Thoracic aorta (tissue), 2 donors: ENCODE results near the gene POM121L2. TPM values are rescaled to one million over a fixed set of nuclear protein-coding genes. Genes with fewer than 3 reads are reported as not detected.

Source experiments
- ATAC-seq: fragments of 150-250 bp; one replicate; pipeline ENCODE4 v1.8.0; 2017; ENCODE audit warnings: low read depth; ENCODE audit not compliant: insufficient number of reproducible peaks, low FRiP score
- DNase-seq: peaks from one replicate; pipeline ENCODE4 v3.0.0-alpha.2; 2020; ENCODE audit warnings: low spot score
- H3K27ac ChIP-seq, 2 donors: fragments of 200-600 bp; sonication (generic); 1 replicate in 1 of 2; 2 replicates in 1 of 2; pipeline ENCODE4 v1.5.1; 2016; ENCODE audit warnings: mild to moderate bottlenecking in 2 of 2, moderate library complexity in 2 of 2
- H3K27me3 ChIP-seq: fragments of 200-600 bp; sonication (generic); replicated peaks from 2 replicates; pipeline ENCODE4 v1.6.0; 2016; ENCODE audit warnings: mild to moderate bottlenecking; ENCODE audit not compliant: insufficient read depth
- H3K36me3 ChIP-seq: fragments of 200-600 bp; sonication (generic); one replicate; pipeline ENCODE4 v1.5.1; 2016
- H3K4me1 ChIP-seq, 2 donors: fragments of 200-600 bp; sonication (generic); 1 replicate in 1 of 2; 2 replicates in 1 of 2; pipeline versions ENCODE4 v1.5.1 to v1.6.0; 2016; ENCODE audit warnings: low read depth in 2 of 2, mild to moderate bottlenecking in 1 of 2; ENCODE audit not compliant: control insufficient read depth in 1 of 2
- H3K4me3 ChIP-seq: fragments of 200-600 bp; sonication (generic); 2 replicates; pipeline ENCODE4 v1.5.1; 2016; ENCODE audit warnings: mild to moderate bottlenecking
- H3K9me3 ChIP-seq: fragments of 200-600 bp; sonication (generic); 2 replicates; pipeline ENCODE4 v1.5.1; 2016
- total RNA-seq, 2 donors: library from RNA; depleted of rRNA; stranded (reverse); fragments of >200 nt; gene quantifications; one replicate each; pipeline versions ENCODE4 v1.1.0 to v1.2.3, GENCODE V29; 2016
- TF ChIP-seq, protein P1 (sequence below): fragments of 200-600 bp; sonication (generic); IDR thresholded peaks from one replicate; pipeline ENCODE4 v1.5.1; 2019; ENCODE audit warnings: antibody characterized with exemption

POM121L2 gene
- total RNA-seq, 2 donors from 2014 or later, result not detected

DNA sequence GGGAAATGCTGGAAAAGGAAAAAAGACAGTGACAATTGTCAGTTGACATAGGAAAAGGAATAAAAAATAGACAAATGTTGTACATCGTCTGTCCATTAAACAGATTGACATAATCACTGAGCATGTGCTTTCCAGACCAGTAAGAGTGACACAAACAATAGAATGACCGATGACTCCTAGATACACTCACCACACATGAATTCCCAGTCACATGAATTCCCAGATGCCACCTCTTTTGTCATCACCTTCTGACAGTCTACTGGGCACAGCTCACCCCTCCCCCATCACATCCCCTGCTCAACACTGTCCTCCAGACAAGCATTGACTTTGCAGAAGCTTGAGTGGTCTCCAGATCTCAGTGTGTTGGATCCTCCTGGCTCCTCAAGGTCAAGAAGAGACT, 25.9 kb downstream of the POM121L2 start:
- no peak overlapping the region for H3K4me3 ChIP-seq
- H3K27me3 ChIP-seq, result peaks cover 18% of the 10 kb centered on the region
- no peaks in the 10 kb centered on the region for H3K9me3 ChIP-seq
- TF ChIP-seq, protein P1, sequence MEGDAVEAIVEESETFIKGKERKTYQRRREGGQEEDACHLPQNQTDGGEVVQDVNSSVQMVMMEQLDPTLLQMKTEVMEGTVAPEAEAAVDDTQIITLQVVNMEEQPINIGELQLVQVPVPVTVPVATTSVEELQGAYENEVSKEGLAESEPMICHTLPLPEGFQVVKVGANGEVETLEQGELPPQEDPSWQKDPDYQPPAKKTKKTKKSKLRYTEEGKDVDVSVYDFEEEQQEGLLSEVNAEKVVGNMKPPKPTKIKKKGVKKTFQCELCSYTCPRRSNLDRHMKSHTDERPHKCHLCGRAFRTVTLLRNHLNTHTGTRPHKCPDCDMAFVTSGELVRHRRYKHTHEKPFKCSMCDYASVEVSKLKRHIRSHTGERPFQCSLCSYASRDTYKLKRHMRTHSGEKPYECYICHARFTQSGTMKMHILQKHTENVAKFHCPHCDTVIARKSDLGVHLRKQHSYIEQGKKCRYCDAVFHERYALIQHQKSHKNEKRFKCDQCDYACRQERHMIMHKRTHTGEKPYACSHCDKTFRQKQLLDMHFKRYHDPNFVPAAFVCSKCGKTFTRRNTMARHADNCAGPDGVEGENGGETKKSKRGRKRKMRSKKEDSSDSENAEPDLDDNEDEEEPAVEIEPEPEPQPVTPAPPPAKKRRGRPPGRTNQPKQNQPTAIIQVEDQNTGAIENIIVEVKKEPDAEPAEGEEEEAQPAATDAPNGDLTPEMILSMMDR, result no peak
- no peaks in the 10 kb centered on the region for H3K36me3 ChIP-seq
- no peaks in the 10 kb centered on the region for H3K4me1 ChIP-seq
- H3K27ac ChIP-seq, result no peak overlapping the region
- no peak for ATAC-seq
- DNase-seq, result no peak

DNA sequence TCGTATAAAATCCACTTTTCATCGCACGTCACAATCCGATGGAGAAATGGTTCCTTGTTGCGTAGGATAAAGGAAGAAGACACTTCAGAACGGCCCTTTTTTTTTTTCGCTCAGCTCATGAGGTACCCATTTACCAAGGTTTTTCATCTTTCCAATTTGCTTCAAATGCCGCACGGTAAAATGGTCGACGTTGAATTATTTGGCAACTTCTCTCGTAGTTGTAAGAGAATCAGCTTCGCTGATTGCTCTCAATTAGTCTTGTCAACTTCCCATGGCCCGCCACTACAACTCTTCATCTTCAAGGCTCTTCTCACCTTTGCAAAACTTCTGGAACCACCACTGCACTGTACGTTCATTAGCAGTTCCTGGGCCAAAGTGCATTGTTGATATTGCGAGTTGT, 28.8 kb downstream of the POM121L2 start:
- H3K36me3 ChIP-seq, result no peaks in the 10 kb centered on the region
- no peaks in the 10 kb centered on the region for H3K9me3 ChIP-seq
- ATAC-seq (no peak), DNase-seq (no peak)
- TF ChIP-seq, protein P1, result no peak
- H3K4me3 ChIP-seq, result no peak overlapping the region
- no peak overlapping the region for H3K27ac ChIP-seq
- H3K4me1 ChIP-seq, result no peaks in the 10 kb centered on the region
- peaks cover 5% of the 10 kb centered on the region for H3K27me3 ChIP-seq

DNA sequence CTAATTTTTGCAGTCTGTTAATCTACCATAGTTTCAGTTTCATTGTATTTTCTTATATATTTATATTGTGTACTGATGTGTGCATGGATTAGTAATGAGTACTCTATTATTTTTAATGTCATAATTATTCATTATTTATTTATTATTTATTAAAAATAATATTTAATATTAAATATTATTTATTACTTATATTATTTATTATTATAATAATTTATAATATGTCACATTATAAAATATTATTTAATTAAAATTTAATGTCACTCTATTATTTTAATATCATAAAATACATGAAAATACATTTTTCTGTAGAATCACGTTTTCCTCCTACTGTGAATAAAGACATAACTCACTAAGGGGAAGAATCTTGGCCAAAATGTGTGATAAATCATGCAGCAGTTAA, 30.5 kb downstream of the POM121L2 start:
- H3K27me3 ChIP-seq, result no peaks in the 10 kb centered on the region

DNA sequence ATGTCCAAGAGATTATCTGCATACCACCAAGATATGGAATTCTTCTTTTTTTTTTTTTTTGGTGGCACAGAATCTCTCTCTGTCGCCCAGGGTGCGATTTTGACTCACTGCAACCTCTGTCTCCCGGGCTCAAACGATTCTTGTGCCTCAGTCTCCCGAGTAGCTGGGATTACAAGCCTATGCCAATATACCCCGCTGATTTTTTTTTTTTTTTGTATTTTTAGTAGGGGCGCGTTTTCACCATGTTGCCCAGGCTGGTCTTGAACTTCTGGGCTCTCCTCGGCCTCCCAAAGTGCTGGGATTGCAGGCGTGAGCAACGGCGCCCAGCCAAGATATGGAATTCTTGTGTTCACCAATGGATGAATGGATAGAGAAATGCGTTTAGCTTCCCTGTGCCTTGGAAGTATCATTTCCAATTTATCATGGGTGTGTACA, 31.0 kb downstream of the POM121L2 start:
- Histone ChIP-seq H3K36me3 (no peaks in the 10 kb centered on the region), H3K4me3 (no peak overlapping the region), H3K9me3 (no peaks in the 10 kb centered on the region), H3K27ac (no peak overlapping the region), H3K4me1 (no peaks in the 10 kb centered on the region), H3K27me3 (no peaks in the 10 kb centered on the region)
- TF ChIP-seq, protein P1, result no peak
- ATAC-seq (no peak), DNase-seq (no peak)

More for the DNA sequence above, 30.5 kb downstream of the POM121L2 start:
- no peak overlapping the region for H3K4me3 ChIP-seq
- no peaks in the 10 kb centered on the region for H3K9me3 ChIP-seq
- no peaks in the 10 kb centered on the region for H3K4me1 ChIP-seq
- H3K27ac ChIP-seq, result no peak overlapping the region
- ATAC-seq, result no peak
- TF ChIP-seq, protein P1, result no peak
- no peaks in the 10 kb centered on the region for H3K36me3 ChIP-seq
- DNase-seq, result no peak

DNA sequence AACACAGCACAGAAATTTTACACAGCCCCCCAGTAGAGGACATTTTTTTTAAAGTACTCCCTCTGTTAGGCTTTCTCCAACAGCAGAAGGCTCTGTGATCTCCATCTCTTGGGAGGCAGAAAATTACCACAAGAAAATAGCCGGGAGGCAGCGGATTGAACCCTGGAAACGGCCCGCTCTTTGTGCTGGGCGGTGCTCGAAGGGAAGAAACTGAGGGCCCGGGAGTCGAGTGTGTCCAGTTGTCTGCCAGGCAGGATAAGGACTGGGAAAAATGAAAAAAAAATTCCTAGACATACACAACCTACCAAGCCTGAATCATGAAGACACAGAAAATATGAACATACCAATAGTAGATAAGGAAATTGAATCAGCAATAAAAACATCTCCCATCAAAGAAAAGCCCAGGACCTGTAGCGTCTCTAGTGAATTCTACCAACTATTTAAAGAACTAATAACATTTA, 31.5 kb downstream of the POM121L2 start:
- Histone ChIP-seq H3K36me3 (no peaks in the 10 kb centered on the region), H3K27me3 (no peaks in the 10 kb centered on the region), H3K9me3 (no peaks in the 10 kb centered on the region), H3K4me3 (no peak overlapping the region), H3K4me1 (no peaks in the 10 kb centered on the region), H3K27ac (no peak overlapping the region)
- ATAC-seq (no peak), DNase-seq (no peak)
- TF ChIP-seq, protein P1, result no peak
